ENCODE data around the gene SPATA4. TPM values are rescaled to one million over a fixed set of nuclear protein-coding genes. Genes with fewer than 3 reads are reported as not detected.

SPATA4 gene
- total RNA-seq, 1 donor from 2014 or later = 0.93 TPM

- TF ChIP-seq, protein P1, sequence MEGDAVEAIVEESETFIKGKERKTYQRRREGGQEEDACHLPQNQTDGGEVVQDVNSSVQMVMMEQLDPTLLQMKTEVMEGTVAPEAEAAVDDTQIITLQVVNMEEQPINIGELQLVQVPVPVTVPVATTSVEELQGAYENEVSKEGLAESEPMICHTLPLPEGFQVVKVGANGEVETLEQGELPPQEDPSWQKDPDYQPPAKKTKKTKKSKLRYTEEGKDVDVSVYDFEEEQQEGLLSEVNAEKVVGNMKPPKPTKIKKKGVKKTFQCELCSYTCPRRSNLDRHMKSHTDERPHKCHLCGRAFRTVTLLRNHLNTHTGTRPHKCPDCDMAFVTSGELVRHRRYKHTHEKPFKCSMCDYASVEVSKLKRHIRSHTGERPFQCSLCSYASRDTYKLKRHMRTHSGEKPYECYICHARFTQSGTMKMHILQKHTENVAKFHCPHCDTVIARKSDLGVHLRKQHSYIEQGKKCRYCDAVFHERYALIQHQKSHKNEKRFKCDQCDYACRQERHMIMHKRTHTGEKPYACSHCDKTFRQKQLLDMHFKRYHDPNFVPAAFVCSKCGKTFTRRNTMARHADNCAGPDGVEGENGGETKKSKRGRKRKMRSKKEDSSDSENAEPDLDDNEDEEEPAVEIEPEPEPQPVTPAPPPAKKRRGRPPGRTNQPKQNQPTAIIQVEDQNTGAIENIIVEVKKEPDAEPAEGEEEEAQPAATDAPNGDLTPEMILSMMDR (IDR thresholded peaks at IDR 0.05; ENCODE audit: unreplicated experiment) = no peak
- Mint-ChIP-seq H3K27me3 (no peaks in the 10 kb centered on the region), H3K4me1 (ENCODE audit: low read depth) (peaks cover 14% of the 10 kb centered on the region), H3K36me3 (ENCODE audit: insufficient read depth) (no peaks in the 10 kb centered on the region), H3K4me3 (ENCODE audit: low read depth) (no peak overlapping the region), H3K9me3 (ENCODE audit: low read depth) (no peaks in the 10 kb centered on the region), H3K27ac (no peak overlapping the region)
- DNase-seq (ENCODE audit: low spot score, unreplicated experiment) = no peak
Measured at GRCh38 chr4:176191974-176192373, 3.4 kb downstream of the SPATA4 start.

- TF ChIP-seq, protein P1 (IDR thresholded peaks at IDR 0.05; ENCODE audit: unreplicated experiment) = no peak
- no peak for DNase-seq (ENCODE audit: low spot score, unreplicated experiment)
- no peaks in the 10 kb centered on the region for H3K36me3 Mint-ChIP-seq (ENCODE audit: insufficient read depth)
- H3K9me3 Mint-ChIP-seq (ENCODE audit: low read depth) = no peaks in the 10 kb centered on the region
- no peak overlapping the region for H3K4me3 Mint-ChIP-seq (ENCODE audit: low read depth)
- H3K27ac Mint-ChIP-seq = no peak overlapping the region
- H3K27me3 Mint-ChIP-seq = no peaks in the 10 kb centered on the region
- peaks cover 14% of the 10 kb centered on the region for H3K4me1 Mint-ChIP-seq (ENCODE audit: low read depth)
Measured at GRCh38 chr4:176189891-176190795, 5.2 kb downstream of the SPATA4 start.

- H3K9me3 Mint-ChIP-seq (ENCODE audit: low read depth) = no peaks in the 10 kb centered on the region
- H3K27me3 Mint-ChIP-seq = no peaks in the 10 kb centered on the region
- no peak for DNase-seq (ENCODE audit: low spot score, unreplicated experiment)
- H3K4me1 Mint-ChIP-seq (ENCODE audit: low read depth) = peaks cover 12% of the 10 kb centered on the region
- H3K4me3 Mint-ChIP-seq (ENCODE audit: low read depth) = no peak overlapping the region
- no peaks in the 10 kb centered on the region for H3K36me3 Mint-ChIP-seq (ENCODE audit: insufficient read depth)
- no peak overlapping the region for H3K27ac Mint-ChIP-seq
- TF ChIP-seq, protein P1 (IDR thresholded peaks at IDR 0.05; ENCODE audit: unreplicated experiment) = no peak
Measured at GRCh38 chr4:176188654-176189053, 6.7 kb downstream of the SPATA4 start.

- H3K4me3 Mint-ChIP-seq (ENCODE audit: low read depth) = no peak overlapping the region
- no peaks in the 10 kb centered on the region for H3K36me3 Mint-ChIP-seq (ENCODE audit: insufficient read depth)
- peaks cover 12% of the 10 kb centered on the region for H3K4me1 Mint-ChIP-seq (ENCODE audit: low read depth)
- TF ChIP-seq, protein P1 (IDR thresholded peaks at IDR 0.05; ENCODE audit: unreplicated experiment) = no peak
- no peaks in the 10 kb centered on the region for H3K27me3 Mint-ChIP-seq
- H3K27ac Mint-ChIP-seq = no peak overlapping the region
- no peaks in the 10 kb centered on the region for H3K9me3 Mint-ChIP-seq (ENCODE audit: low read depth)
- no peak for DNase-seq (ENCODE audit: low spot score, unreplicated experiment)
Measured at GRCh38 chr4:176187624-176188023, 7.8 kb downstream of the SPATA4 start.

- no peaks in the 10 kb centered on the region for H3K36me3 Mint-ChIP-seq (ENCODE audit: insufficient read depth)
- no peaks in the 10 kb centered on the region for H3K9me3 Mint-ChIP-seq (ENCODE audit: low read depth)
- no peaks in the 10 kb centered on the region for H3K27me3 Mint-ChIP-seq
- DNase-seq (ENCODE audit: low spot score, unreplicated experiment) = no peak
- no peak overlapping the region for H3K27ac Mint-ChIP-seq
- TF ChIP-seq, protein P1 (IDR thresholded peaks at IDR 0.05; ENCODE audit: unreplicated experiment) = no peak
- no peak overlapping the region for H3K4me3 Mint-ChIP-seq (ENCODE audit: low read depth)
- peaks cover 12% of the 10 kb centered on the region for H3K4me1 Mint-ChIP-seq (ENCODE audit: low read depth)
Measured at GRCh38 chr4:176186671-176187395, 8.6 kb downstream of the SPATA4 start.

All from progenitor cell of endocrine pancreas (in vitro differentiated cells).